Measurements from ENCODE around the gene SRM.

DNA sequence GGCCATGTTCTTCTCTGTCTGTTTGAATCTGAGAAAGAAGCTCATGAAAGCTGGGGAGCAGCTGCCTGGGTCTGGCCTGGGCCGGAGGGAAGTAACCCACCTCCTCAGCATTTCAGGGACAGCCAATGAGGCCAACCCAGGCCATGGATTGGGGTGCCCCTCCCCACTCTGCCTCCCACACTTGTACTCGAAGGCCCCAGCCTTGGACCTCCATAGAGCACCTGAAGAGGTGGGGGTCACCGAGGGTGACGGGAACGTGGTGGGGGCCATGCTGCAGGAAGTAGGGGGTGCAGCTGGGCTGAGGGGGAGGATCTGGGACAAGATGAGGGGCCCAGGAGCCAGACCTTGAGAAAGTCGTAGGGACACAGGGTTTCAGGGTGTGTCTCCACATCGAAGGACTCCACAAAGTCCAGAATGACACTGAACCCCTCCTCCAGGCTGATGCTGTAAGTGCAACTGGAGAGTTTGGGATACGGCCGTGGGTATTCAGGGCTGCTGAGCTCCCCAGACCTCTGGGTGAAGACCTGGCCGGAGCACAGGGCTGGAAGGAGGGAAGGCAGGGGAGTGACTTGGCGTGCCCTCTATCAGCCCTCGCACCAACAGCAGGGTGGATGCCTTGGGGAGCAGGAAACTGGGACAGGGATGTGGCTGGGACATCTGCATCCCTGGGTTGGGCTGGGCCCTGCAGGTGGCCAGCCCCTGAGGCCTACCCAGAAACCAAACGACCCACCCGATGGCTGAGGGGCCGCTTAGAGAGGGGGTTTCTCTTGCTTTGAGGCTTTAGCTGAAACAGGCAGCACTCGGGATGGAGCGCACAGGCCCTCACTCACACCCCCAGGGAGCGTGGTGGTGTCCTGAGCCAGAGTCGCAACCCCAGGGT lies 16.6 kb downstream of the SRM start:
- TF ChIP-seq REST (IDR thresholded peaks at IDR 0.05; ENCODE audit: insufficient read depth in 1 of 2, low read depth in 2 of 2, low read length in 2 of 2): no peak
- no peak for TF ChIP-seq POLR2AphosphoS5 (IDR thresholded peaks at IDR 0.05; ENCODE audit: low read depth, low read length)

All from PFSK-1 (cell line).